Mammary epithelial cell (primary cell): ENCODE results near the gene ORC3.

ENCODE experiments used
- CTCF ChIP-seq, 2 donors: IDR thresholded peaks in 1 of 2; conservative IDR thresholded peaks in 1 of 2; 2 replicates each; pipeline ENCODE4 v1.5.1; 2011 to 2012; ENCODE audit warnings: inconsistent platforms in 2 of 2, low read length in 2 of 2, mild to moderate bottlenecking in 2 of 2, control low read depth in 1 of 2, low read depth in 1 of 2; ENCODE audit not compliant: insufficient read depth in 1 of 2; ENCODE audit errors: extremely low read depth in 1 of 2
- EZH2 ChIP-seq: IDR thresholded peaks from 2 replicates; pipeline ENCODE4 v1.6.1; 2012; ENCODE audit warnings: low read length, inconsistent platforms, borderline replicate concordance

- no peak for TF ChIP-seq CTCF (conservative IDR thresholded peaks at IDR 0.05 in 1 of 2, IDR thresholded peaks at IDR 0.05 in 1 of 2; ENCODE audit: extremely low read depth in 1 of 2, insufficient read depth in 1 of 2, low read depth in 1 of 2, low read length in 2 of 2)
- TF ChIP-seq EZH2 = no peak
Measured at GRCh38 chr6:87551799-87552198, 38.1 kb upstream of the ORC3 start.
